Posterior cingulate gyrus (tissue), 11 donors: ENCODE results near the gene PDZRN4.
"Not testable (repeated sequence)": the region's sequence is repeated elsewhere in the genome, so short reads cannot be mapped to it uniquely, and the experiment has no call there.

Source experiments
- DNase-seq, 10 donors: peaks; one replicate each; pipeline versions ENCODE4 v3.0.0 to v3.0.0-alpha.2; 2020 to 2021; ENCODE audit warnings: mixed read lengths in 3 of 10
- intact Hi-C: fragments of 100-400 bp; cut with DNase I; formaldehyde crosslinking; loops from one replicate; pipeline ENCODE4 v1.15.1; 2023

The PDZRN4 gene

DNA sequence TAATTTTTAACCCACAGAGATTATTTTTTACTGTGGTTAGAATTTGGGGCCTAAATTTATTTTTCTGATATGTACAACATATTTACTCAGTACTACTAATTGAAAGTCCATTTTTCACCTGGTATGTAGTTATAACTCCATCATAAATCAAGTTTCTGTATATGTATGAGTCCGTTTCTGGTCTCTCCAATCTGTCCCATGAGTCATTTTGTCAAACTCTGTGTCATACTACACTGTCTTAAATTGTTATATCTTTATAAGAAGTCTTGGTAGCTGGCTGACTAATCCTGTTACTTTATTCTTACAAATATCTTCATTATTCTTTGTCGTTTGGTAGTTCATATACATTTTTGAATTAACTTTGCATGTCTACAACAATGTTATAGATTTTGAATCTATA, 344.0 kb downstream of the PDZRN4 start:
- intact Hi-C loops: no loop called here
- no peak for DNase-seq

DNA sequence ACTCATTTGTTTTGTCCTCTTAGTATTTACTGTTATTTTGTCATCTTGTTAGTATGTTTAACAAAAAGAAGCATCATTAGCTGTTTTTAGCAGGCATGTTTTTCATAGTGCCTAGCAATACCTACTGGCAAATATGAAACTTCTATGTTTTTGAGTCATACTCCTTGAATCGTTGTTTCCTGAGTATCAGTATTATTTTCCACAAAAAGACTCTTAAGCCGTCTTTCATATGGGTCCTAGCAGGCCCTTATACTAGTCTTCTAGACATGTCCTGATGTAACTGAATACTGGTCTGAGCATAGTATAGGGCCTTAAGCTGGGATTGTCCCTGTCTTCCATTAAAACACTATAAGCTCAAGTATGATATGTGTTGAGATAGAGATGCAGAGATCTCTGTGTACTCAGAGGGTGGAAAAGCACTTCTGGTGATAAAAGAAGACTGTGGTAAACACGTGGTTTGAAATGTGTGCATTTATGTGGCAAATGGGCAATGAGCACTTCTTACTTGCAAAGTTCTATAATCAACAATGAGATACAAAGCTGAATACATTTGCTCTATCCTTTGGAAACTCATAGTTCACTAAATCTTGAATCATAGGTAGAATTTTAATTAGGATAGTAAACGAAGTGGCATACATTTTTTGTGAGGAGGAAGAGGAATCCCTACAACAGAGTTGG, 348.8 kb downstream of the PDZRN4 start:
- intact Hi-C loops: no loop called here
- no peak for DNase-seq

DNA sequence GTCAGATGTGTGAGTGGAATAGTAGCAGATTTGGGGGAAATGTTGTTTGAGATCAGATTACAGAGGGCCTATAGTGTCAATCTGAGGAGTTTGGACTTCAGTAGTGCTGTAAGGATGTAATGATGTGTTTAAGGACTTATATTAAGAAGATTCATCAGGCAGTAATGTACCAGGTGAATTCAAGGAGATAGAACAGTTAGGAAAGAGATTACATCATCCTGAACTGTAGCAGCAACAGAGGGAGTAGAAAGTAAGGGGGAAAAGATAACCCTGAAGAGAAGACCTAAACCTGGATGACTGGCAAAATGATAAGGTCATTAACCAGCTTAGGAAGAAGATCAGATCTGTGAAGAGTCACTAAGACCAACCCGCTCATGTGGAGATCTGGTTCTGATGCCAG, 349.4 kb downstream of the PDZRN4 start:
- intact Hi-C loops: no loop called here
- no peak for DNase-seq

DNA sequence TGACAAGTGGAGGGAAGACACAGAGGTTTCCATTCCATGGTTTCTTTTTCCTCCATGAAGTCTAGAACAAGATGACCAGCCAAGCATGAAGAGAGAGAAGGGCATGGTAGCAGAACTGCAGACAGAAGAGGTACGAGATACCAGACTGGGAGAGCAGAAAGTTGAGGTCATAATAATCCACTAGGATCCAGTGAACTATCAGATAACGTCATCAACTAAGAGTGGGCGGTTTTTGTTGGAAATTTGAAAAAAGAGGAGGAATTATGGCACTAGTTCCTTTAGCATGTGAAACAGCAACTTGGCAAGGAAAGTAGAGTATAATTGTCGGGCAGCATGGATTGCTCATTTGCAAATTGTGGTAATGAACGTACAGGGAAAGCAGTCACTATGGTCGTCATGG, 357.6 kb downstream of the PDZRN4 start:
- intact Hi-C loops: no loop called here
- no peak for DNase-seq

DNA sequence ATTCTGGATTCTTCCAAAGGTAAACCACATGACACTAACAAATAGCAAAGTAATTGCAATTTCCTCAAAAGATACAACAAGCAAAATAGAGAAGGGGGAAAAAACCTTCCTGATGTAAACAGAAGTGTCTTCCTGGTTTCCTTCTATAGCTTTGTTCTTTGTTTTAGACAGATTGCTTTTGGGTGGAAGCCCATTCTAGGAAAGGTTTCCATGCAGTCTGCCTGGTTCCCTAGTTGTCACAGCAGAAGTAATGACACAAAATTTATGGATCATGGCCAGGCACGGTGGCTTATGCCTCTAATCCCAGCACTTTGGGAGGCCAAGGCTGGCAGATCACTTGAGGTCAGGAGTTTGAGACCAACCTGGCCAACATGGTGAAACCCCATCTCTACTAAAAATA, 359.0 kb downstream of the PDZRN4 start:
- intact Hi-C loops, DNase-seq: not testable (repeated sequence)

DNA sequence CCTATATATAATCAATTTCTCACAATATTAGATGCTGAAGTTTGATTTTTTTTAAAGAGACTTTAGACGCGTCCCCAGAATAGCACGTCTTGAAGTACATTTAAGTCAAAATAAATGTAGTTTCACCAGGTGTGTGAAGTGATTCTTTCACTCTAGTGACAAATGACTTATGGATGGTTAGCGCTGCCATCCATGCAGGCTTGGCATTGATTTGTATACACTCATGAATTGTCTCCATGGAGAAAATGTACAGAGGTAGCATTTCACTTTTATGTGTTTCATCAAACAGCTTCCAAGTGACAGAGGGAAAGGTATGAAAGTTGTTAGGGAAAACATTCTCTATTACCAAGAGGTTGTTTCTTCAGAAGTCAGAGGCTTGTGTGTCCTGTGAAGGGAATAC, 360.8 kb downstream of the PDZRN4 start:
- intact Hi-C loops: no loop called here
- DNase-seq: no peak

DNA sequence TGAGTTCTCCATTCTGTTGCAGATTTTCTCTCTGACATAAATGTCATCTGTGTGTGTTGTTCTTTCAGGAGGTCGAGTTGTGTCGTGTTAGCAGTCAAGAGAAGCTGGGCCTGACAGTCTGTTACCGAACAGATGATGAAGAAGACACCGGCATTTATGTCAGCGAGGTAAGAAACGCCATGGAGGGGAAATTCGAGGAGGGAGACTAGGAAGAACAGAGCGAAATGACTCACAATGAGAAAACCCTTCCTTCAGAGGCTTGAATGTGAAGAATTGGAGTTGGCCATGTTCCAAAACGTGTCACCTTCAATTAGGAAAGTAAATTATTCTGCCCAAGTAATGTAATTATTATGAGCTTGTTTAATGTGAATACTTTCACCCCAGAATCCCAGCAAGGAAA, 364.5 kb downstream of the PDZRN4 start:
- intact Hi-C loops: no loop called here
- no peak for DNase-seq

DNA sequence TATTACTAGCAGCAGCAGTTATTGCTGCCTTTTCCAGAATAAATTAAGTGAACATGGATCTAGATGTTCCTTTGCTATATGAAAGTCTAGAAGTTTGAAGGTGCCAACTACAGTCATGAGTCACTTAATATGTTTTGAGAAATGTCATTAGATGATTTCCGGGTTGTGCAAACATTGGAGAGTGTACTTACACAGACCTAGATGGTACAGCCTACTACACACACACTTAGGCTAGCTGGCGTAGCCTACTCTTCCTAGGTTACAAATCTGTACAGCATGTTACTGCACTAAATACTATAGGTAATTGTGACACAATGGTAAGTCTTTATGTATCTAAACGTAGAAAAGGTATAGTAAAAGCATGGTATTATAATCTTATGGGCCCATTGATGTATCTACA, 368.1 kb downstream of the PDZRN4 start:
- intact Hi-C loops: no loop called here
- no peak for DNase-seq

DNA sequence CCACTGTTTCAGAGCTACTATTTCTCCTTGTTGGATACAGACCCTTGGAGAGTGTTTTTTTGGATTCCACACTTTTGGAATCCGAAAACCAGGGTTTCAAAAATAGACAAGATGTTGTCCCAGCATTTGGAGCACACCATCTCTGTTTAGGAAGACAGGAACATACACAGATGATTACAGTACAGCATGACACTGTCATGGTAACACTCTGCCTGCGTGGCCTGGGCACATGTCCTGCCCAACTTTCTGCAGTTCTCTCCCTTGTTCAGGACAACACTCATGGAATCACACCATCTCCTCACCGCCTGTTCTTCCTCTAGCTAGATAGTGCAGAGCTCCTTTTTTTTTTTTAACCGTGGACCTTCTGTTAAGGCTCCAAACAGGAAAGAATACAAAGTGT, 369.2 kb downstream of the PDZRN4 start:
- DNase-seq: no peak
- intact Hi-C loops: no loop called here

DNA sequence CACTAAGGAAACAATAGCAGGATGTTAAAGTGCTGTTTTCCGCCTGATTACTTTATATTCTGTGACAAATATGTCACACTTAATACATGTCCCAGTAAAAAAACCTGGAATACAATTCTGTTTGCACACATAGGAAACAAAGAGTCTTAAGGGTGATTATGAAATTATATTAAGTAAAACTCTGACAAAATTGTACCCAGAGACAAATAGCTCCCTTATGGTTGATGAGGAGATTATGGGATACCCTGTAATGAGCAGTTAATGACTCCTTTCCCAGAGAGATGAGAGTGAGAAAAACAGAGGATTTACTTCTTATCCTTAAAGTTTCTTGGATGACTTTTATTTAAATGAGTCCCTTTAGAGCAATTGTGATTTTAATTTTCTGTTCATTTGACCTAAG, 370.6 kb downstream of the PDZRN4 start:
- intact Hi-C loops: no loop called here
- DNase-seq: no peak

DNA sequence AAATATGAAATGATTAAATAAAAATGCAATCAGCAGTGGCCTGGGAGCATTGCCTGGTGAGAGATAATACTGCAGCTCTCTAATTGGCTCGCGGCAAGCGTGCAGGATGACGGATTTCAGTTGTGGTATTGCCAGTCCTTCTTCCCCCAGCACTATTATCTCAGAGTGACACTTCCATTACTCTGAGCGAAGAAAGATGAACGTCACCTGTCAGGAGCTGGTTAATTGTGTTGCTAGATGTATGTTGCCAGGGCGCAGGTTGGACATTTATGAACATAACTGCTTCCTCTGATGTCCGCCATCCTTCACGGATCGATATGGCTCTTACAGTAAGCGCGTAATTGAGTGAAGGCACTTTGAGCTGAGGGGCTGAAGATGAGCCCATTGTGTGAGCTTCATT, 374.9 kb downstream of the PDZRN4 start:
- intact Hi-C loops: no loop called here

DNA sequence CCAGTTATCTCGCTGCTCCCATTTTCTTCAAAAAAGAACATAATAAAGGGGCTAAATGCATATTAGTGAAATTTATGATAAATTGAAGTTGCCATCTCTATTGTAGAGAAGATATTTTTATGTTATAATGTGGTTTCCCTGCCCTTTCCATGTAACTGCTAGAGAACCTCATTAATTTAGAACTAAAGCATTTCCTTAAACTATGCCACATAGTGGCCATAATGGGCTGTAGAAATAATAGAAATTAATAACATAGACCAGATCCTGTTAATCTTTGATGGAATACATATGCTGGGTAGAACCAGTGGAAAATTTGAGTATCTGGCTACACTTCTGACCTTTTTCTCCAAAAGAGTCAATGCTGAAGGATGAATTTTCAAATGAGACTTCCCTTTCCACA, 376.7 kb downstream of the PDZRN4 start:
- intact Hi-C loops: no loop called here

More for the DNA sequence above, 374.9 kb downstream of the PDZRN4 start:
- no peak for DNase-seq

DNA sequence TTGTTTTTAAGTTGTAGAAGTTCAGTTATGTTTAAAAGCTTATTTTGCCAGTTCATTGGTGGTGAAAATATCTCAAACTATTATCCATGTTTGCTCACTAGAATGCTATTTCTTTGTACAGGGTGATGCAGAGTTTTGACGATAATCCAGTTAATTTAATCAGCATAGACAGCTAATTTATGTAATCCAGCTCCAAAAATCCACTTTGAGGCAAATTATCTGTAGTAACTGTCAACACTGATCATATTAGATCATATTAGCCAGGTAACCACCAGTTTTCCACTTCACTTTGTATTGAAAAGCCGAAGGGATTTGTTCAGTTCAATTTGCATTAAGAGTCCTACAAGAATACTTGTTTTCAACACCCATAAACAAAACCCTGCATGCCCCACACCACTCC, 378.6 kb downstream of the PDZRN4 start:
- intact Hi-C loops: no loop called here

More for the DNA sequence above, 376.7 kb downstream of the PDZRN4 start:
- DNase-seq: no peak

DNA sequence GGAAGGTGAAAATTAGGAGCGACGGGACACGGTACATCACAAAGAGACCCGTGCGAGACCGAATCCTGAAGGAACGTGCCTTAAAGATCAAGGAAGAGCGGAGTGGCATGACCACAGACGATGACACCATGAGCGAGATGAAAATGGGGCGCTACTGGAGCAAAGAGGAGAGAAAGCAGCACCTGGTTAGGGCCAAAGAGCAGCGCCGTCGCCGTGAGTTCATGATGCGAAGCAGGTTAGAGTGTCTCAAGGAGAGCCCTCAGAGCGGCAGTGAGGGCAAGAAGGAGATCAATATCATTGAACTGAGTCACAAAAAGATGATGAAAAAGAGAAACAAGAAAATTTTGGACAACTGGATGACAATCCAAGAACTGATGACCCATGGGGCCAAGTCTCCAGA, 385.3 kb downstream of the PDZRN4 start:
- no peak for DNase-seq
- intact Hi-C loops: no loop called here

More for the DNA sequence above, 378.6 kb downstream of the PDZRN4 start:
- no peak for DNase-seq

DNA sequence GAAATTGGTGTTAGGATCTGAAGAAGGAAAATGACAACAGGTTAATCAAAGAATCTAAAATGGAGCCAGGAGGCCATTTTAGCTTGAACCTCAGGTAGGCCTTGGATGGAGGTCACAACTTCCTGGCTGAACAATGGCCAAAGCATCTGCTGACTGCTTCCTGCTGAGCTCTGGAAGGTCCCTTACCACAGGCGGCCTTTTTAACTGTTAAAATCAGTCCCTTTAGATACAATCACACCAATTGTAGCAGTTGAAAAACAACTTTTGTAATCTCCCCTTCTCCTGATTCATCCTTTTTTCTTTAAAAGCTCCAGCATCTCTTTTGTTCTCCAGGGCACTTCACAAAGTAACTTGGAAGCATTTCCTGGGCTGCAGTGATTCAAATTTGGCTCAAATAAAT, 388.8 kb downstream of the PDZRN4 start:
- intact Hi-C loops: no loop called here

DNA sequence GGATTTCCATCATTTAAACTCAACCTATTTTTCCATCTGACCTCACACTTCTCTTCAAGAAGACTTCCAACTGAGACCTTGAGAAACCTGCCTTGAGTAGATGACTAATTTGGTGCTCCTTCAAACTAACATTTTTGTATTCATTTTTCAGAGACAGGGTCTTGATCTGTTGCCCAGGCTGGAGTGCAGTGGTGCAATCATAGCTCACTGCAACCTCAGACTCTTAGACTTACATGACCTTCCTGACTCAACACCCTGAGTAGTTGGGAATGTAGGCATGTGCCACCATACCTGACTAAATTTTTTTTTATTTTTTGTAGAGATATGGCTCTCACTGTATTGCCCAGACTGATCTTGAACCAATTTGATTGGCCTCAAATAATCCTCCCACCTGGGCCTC, 389.9 kb downstream of the PDZRN4 start:
- DNase-seq: no peak
- intact Hi-C loops: no loop called here

More for the DNA sequence above, 388.8 kb downstream of the PDZRN4 start:
- no peak for DNase-seq

DNA sequence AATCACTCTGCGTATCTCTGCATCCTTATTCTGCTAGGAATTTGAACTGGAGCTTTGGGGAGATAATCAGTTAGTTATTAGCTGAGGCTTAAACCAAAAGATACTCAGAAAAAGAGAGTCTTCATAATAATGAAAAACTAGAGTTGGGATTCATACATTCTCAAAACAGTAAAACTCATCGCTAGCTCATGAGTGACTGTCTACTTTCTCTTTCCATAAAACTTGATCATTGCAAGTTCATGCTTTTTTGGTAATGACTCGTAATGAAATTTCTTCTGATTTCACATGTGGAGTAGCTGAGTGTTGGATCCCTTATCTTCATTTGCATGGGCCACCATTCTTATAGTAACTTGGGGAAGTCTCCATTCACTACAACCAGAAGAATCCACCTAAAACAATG, 397.7 kb downstream of the PDZRN4 start:
- intact Hi-C loops: no loop called here
- no peak for DNase-seq

DNA sequence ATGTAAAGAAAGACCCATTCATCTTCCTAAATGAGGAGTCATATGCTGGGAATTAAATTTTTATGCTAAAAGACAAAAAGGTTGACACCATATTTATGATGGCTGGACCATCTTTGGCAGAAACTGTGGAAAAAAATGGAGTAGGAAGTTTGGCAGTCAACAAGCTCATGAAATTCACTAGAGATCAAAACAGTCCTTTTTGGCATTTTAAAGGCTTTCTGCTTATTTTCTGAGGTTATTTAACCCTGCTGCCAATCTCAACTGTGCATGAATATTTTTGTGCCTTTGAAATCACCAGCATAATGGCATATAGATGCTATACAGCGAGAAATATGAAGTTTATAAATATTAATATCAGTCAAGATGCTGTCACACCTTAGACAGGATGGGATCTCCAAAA, 399.5 kb downstream of the PDZRN4 start:
- intact Hi-C loops: no loop called here
- DNase-seq: no peak

DNA sequence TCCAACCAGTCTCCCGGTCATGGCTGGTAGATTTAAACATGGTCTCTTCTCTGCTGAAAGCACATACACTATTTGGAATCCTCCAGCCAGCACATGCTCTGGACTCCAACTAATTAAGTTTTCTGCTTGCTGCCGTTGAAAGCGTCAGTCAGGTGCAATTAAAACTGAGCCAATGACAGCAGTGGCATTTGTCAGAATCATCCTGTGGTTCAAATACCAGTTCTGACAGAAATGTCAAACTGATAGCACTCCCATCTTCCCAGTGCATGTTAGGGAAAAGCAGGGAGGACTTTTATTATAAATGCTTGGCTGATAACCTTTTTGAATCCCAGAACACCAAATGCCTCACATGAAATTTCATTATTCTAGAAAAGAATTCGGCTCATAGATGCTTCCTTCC, 401.8 kb downstream of the PDZRN4 start:
- DNase-seq: no peak
- intact Hi-C loops: no loop called here

DNA sequence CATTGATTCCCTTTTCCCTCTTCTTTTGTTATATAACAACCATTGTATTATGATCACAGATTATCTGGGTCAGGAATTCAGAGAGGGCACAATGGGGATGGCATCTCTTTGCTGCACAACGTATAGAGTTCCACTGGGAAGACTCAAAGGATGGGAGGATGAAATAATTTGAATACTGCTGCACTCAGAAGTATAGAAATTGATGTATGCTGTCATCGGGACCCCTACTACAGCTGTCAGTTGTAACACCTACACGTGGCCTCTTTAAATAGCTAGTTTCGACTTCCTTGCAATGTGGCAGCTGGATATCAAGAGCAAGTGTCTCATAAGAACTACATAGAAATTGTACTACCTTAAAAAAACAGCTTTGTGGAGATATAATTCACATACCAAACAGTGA, 408.1 kb downstream of the PDZRN4 start:
- intact Hi-C loops: no loop called here
- no peak for DNase-seq

DNA sequence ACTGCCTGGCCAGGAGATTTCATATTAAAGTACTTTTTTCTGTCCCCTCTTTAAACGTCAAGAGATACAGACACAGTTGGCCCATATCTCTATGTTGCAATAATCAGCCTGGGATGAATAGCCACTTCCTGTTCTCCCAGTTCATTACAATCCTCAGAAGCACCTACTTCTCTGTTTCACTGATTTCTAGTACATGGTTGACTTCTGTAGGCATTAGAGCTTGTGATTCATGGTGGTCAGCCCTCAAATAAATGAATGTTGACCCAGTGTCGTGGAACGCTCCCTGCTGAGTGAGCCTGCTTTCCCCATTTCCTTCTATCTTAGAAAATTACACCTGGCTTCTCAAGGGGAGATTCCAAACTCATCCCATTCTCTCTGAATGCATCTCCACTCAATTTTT, 416.7 kb downstream of the PDZRN4 start:
- intact Hi-C loops: no loop called here
- DNase-seq: no peak

DNA sequence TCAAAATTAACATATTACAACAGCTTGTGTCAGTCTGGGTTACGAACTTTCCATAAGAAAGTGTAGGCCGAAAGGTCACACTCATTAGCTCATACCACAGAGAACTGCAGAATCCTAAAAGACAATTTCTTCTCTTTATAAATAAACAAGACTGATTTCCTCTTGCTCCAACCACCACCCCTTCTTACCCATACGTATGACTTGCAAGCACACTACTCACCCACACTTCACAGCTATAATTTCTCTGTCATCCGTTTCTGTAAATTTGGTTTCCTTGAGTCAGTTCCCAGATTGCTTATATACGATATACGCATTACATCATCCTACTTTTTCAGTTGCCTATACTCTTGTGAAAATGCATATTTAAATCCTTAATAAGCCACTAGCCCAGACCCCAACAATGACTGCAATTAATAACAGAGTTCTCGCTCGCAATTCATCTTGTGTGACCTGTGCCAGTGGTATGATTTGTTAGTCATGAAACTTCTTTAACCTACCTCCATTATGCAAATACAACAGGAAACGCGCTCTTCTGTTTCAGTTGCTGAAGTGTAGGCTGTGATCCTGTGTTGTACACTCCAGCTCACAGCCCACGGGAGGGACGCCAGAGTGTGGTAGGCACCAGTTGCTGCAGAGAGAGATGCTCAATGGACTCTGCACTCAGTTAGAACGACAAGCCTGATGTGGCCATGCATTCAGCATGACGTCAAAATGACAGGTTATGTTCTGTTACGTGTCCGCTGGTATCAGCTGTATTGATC, 417.6 kb downstream of the PDZRN4 start:
- intact Hi-C loops: no loop called here
- DNase-seq: peak in 8 of 10 donors; percentile 21 to 90 (median 56)
